22Rv1 (cell line): ENCODE results near the gene SLC7A5.

Experiments used
- CTCF ChIP-seq: fragments of 450-650 bp; IDR thresholded peaks from 2 replicates; pipeline ENCODE4 v1.5.1; 2017; ENCODE audit warnings: mild to moderate bottlenecking
- ZFX ChIP-seq: fragments of 450-650 bp; IDR thresholded peaks from 2 replicates; pipeline ENCODE4 v1.6.1; 2017; ENCODE audit warnings: antibody characterized with exemption, borderline replicate concordance

- TF ChIP-seq CTCF (no peak), ZFX (no peak)
Observed at GRCh38 chr16:87837627-87838289, 31.5 kb downstream of the SLC7A5 start.
